ENCODE results near the gene SERPINB12. TPM values are rescaled to one million over a fixed set of nuclear protein-coding genes. Genes with fewer than 3 reads are reported as not detected.

The SERPINB12 gene
- total and polyA plus RNA-seq, 2 of the 4 experiments (the other 2 are of a cell fraction): not detected

- Histone ChIP-seq H3K27ac (ENCODE audit: insufficient read depth, low read length) (no peak overlapping the region), H3K18ac (ENCODE audit: low read depth, low read length) (no peak overlapping the region), H3K14ac (replicated peaks; ENCODE audit: low read depth, low read length) (no peak overlapping the region), H3K4ac (ENCODE audit: low read depth, low read length) (no peak overlapping the region), H3K56ac (ENCODE audit: extremely low read depth, insufficient read depth, low read length) (no peak overlapping the region), H3K9ac (ENCODE audit: low read depth, low read length) (no peak overlapping the region), H2AK9ac (replicated peaks; ENCODE audit: low read depth, low read length, poor library complexity) (no peak overlapping the region), H4K91ac (ENCODE audit: insufficient read depth, low read depth, low read length) (no peak overlapping the region), H3K27me3 (ENCODE audit: control insufficient read depth, insufficient read depth, low read length) (peaks cover 6% of the 10 kb centered on the region; the same call in 1 of the 2 replicates), H3K4me2 (ENCODE audit: low read depth, low read length) (no peak overlapping the region), H3K4me3 (ENCODE audit: insufficient read depth, low read depth, low read length) (no peak overlapping the region), H4K8ac (ENCODE audit: low read depth in 2 of 2, low read length in 2 of 2) (no peak overlapping the region), H2BK5ac (ENCODE audit: low read depth, low read length, poor library complexity, severe bottlenecking) (no peak overlapping the region), H3K36me3 (ENCODE audit: control insufficient read depth, insufficient read depth, low read length) (no peaks in the 10 kb centered on the region), H4K20me1 (ENCODE audit: insufficient read depth, low read length) (no peaks in the 10 kb centered on the region), H3K9me1 (ENCODE audit: insufficient read depth, low read length) (no peaks in the 10 kb centered on the region), H2AFZ (replicated peaks; ENCODE audit: low read length, poor library complexity) (no peak overlapping the region), H3K23ac (ENCODE audit: low read depth, low read length) (no peak overlapping the region), H2AK5ac (ENCODE audit: low read depth, low read length) (no peak overlapping the region), H2BK15ac (ENCODE audit: low read depth, low read length) (no peak overlapping the region), H3K4me1 (ENCODE audit: control insufficient read depth, insufficient read depth, low read length) (no peaks in the 10 kb centered on the region), H2BK20ac (ENCODE audit: low read depth, low read length) (no peak overlapping the region), H3K9me3 (ENCODE audit: control insufficient read depth, insufficient read depth, low read length) (no peaks in the 10 kb centered on the region), H3K79me1 (ENCODE audit: low read depth in 1 of 2, low read length in 2 of 2) (no peaks in the 10 kb centered on the region), H2BK120ac (ENCODE audit: low read depth, low read length) (no peak overlapping the region), H4K5ac (ENCODE audit: low read depth, low read length) (no peak overlapping the region)
- CTCF ChIA-PET: no interaction called here
- ATAC-seq (ENCODE audit: low read depth): no peak
- DNase-seq: no peak
- in situ Hi-C loops (cut with MboI; ENCODE audit: low sequenced_read_pairs) (loop anchor here (10.0 kb wide), 1 partner anchor 218 kb away; no protein-coding TSS in a partner anchor), dilution Hi-C loops (cut with HindIII; ENCODE audit: low sequenced_read_pairs, unreplicated experiment) (no loop called here), intact Hi-C loops (cut with micrococcal nuclease) (no loop called here)
- POLR2A ChIA-PET (ENCODE audit: unreplicated experiment): interaction anchor here (0.6 kb wide), 1 partner anchor 237 kb away, joined by 3 read pairs; no protein-coding TSS in a partner anchor
- no peak for TF ChIP-seq RFX5 (IDR thresholded peaks at IDR 0.05; ENCODE audit: low read depth, low read length)
- BruUV-seq (replicated peaks): no TSS peak
Measured at GRCh38 chr18:63527251-63527650, 14.9 kb upstream of the SERPINB12 start.

Measured in IMR-90 (cell line).